Measurements from ENCODE around the gene IRF7. TPM values are rescaled to one million over a fixed set of nuclear protein-coding genes. Genes with fewer than 3 reads are reported as not detected.

Gene IRF7
- polyA plus RNA-seq, 1 experiment, result 2.4 TPM

DNA sequence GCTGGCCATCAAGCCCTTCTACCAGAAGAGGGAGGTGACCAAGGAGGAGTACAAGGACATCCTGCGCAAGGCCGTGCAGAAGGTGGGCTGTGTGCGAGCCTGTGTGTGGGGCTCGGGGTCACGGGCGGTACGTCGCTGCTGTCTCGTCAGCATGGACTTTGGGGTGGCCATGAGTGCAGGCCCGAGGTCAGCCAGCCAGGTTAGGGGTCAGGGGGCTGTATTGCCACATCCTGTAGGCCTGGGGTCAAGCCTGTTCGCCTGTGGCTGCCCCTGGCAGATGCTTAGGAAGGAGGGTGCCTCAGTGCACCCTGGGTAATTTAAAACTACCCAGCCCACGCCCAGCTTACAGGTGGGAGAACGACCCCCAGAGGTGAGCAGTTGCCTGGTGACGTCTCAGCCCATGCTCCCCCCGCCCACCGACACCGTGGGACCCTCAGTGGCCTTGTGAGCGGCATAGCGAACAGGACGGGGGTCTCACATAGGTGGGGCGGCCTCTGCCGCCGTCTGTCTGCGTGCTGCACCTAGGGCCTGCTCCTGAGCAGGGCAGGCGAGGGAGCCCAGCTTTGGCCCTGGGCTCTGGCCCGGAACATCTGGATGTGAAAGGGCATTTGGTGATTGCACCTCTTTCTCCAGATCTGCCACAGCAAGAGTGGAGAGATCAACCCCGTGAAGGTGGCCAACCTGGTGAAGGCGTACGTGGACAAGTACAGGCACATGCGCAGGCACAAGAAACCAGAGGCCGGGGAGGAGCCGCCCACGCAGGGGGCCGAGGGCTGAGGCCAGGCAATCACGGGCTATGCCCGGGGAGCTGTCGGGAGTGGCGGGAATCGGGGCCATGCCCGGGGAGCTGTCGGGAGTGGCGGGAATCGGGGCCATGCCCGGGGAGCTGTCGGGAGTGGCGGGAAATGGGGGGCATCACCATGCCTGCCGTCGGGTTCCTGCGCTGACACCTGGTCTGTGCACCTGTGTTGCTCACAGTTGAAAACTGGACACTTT lies 4.5 kb downstream of the IRF7 start:
- ChIA-PET CTCF (no interaction called here), POLR2A (no interaction called here)
- no peaks in the 10 kb centered on the region; the same call in 1 of the 2 replicates for H3K9me3 ChIP-seq (ENCODE audit: control insufficient read depth, insufficient read depth, low read length)
- no peak for DNase-seq (ENCODE audit: low read depth, low spot score)
- no peaks in the 10 kb centered on the region for H3K27me3 ChIP-seq (ENCODE audit: control insufficient read depth, insufficient read depth, low read length)
- no peak overlapping the region for H3K27ac ChIP-seq (ENCODE audit: low read depth, low read length)
- no peak overlapping the region for H3K4me3 ChIP-seq (ENCODE audit: low read depth, low read length)
- TF ChIP-seq, protein P1, sequence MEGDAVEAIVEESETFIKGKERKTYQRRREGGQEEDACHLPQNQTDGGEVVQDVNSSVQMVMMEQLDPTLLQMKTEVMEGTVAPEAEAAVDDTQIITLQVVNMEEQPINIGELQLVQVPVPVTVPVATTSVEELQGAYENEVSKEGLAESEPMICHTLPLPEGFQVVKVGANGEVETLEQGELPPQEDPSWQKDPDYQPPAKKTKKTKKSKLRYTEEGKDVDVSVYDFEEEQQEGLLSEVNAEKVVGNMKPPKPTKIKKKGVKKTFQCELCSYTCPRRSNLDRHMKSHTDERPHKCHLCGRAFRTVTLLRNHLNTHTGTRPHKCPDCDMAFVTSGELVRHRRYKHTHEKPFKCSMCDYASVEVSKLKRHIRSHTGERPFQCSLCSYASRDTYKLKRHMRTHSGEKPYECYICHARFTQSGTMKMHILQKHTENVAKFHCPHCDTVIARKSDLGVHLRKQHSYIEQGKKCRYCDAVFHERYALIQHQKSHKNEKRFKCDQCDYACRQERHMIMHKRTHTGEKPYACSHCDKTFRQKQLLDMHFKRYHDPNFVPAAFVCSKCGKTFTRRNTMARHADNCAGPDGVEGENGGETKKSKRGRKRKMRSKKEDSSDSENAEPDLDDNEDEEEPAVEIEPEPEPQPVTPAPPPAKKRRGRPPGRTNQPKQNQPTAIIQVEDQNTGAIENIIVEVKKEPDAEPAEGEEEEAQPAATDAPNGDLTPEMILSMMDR (IDR thresholded peaks at IDR 0.05; ENCODE audit: low read depth, low read length), result no peak

DNA sequence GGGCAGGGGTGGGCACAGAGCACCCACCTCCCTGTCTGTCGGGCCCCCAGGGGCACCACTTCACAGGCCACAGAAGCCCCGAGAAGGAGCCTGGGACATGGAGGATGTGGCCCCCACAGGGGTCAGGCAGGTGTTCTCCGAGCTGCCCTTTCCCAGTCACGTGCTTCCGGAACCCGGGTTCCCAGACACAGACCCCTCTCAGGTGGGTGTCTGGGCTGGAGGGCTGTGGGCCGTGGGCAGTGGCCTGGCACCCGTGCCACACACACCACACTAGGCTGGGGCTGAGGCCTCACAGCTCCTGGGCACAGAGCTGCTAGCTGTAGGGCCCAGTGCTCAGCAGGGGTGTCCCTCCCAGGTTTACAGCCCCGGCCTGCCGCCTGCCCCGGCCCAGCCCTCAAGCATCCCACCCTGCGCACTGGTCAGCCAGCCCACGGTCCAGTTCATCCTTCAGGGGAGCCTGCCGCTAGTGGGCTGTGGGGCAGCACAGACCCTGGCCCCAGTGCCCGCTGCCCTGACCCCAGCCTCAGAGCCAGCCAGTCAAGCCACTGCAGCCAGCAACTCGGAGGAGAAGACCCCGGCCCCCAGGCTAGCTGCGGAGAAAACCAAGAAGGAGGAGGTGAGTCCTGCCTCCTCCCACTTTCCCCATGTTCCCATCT lies 5.5 kb downstream of the IRF7 start:
- H3K9me3 ChIP-seq (ENCODE audit: control insufficient read depth, insufficient read depth, low read length), result no peaks in the 10 kb centered on the region; the same call in 1 of the 2 replicates
- H3K4me3 ChIP-seq (ENCODE audit: low read depth, low read length), result no peak overlapping the region
- no peak for DNase-seq (ENCODE audit: low read depth, low spot score)
- TF ChIP-seq, protein P1 (IDR thresholded peaks at IDR 0.05; ENCODE audit: low read depth, low read length), result no peak
- POLR2A ChIA-PET, result no interaction called here
- CTCF ChIA-PET, result no interaction called here
- no peaks in the 10 kb centered on the region for H3K27me3 ChIP-seq (ENCODE audit: control insufficient read depth, insufficient read depth, low read length)
- no peak overlapping the region for H3K27ac ChIP-seq (ENCODE audit: low read depth, low read length)

DNA sequence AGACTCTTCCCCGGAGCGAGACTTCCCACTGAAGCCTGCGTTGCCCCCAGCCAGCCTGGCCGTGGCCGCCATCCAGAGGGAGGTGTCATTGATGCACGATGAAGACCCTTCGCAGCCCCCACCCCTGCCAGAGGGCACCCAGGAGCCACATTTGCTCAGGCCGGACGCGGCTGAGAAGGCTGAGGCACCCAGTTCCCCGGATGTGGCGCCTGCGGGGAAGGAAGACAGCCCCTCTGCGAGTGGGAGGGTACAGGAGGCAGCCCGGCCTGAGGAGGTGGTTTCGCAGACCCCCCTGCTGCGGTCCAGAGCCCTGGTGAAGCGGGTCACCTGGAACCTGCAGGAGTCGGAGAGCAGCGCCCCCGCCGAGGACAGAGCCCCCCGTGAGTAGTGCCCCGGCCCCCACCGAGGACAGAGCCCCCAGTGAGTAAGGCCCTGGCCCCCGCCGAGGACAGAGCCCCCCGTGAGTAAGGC lies 6.4 kb downstream of the IRF7 start:
- Histone ChIP-seq H3K4me3 (ENCODE audit: low read depth, low read length) (no peak overlapping the region), H3K27me3 (ENCODE audit: control insufficient read depth, insufficient read depth, low read length) (no peaks in the 10 kb centered on the region), H3K27ac (ENCODE audit: low read depth, low read length) (no peak overlapping the region), H3K9me3 (ENCODE audit: control insufficient read depth, insufficient read depth, low read length) (no peaks in the 10 kb centered on the region; the same call in 1 of the 2 replicates)
- ChIA-PET POLR2A (no interaction called here), CTCF (no interaction called here)
- DNase-seq (ENCODE audit: low read depth, low spot score), result no peak
- TF ChIP-seq, protein P1 (IDR thresholded peaks at IDR 0.05; ENCODE audit: low read depth, low read length), result no peak

DNA sequence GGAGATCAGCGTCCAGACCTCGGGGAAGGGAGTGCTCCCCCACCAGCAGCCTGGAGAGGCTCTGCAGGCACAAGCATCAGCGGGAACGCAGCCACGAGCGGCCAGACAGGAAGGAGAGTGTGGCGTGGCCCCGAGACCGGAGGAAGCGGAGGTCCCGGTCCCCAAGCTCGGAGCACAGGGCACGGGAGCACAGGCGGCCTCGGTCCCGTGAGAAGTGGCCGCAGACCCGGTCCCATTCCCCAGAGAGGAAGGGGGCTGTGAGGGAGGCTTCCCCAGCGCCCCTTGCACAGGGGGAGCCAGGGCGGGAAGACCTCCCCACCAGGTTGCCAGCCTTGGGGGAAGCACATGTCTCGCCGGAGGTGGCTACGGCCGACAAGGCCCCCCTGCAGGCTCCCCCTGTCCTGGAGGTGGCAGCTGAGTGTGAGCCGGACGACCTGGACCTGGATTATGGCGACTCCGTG lies 6.9 kb downstream of the IRF7 start:
- TF ChIP-seq, protein P1 (IDR thresholded peaks at IDR 0.05; ENCODE audit: low read depth, low read length), result no peak
- no peaks in the 10 kb centered on the region for H3K27me3 ChIP-seq (ENCODE audit: control insufficient read depth, insufficient read depth, low read length)
- CTCF ChIA-PET, result no interaction called here
- no peak for DNase-seq (ENCODE audit: low read depth, low spot score)
- H3K9me3 ChIP-seq (ENCODE audit: control insufficient read depth, insufficient read depth, low read length), result no peaks in the 10 kb centered on the region; the same call in 1 of the 2 replicates
- no peak overlapping the region for H3K27ac ChIP-seq (ENCODE audit: low read depth, low read length)
- POLR2A ChIA-PET, result no interaction called here
- H3K4me3 ChIP-seq (ENCODE audit: low read depth, low read length), result no peak overlapping the region

All from AG04450 (cell line).